IPS-20b (cell line): ENCODE results near the gene TCEA2.

Source experiments
- H3K27ac ChIP-seq: one replicate; pipeline ENCODE4 v1.5.1; 2013; ENCODE audit warnings: low read length
- H3K27me3 ChIP-seq: 2 replicates; pipeline ENCODE4 v1.6.1; 2013; ENCODE audit warnings: mild to moderate bottlenecking, low read length, inconsistent platforms; ENCODE audit not compliant: insufficient read depth
- H3K36me3 ChIP-seq: 2 replicates; pipeline ENCODE4 v1.6.1; 2013; ENCODE audit warnings: low read depth, mild to moderate bottlenecking, inconsistent platforms, low read length, moderate library complexity; ENCODE audit not compliant: insufficient read depth
- H3K4me1 ChIP-seq: 2 replicates; pipeline ENCODE4 v1.6.1; 2013; ENCODE audit warnings: mild to moderate bottlenecking, control low read depth, inconsistent platforms, low read length, moderate library complexity; ENCODE audit not compliant: insufficient read depth
- H3K4me3 ChIP-seq: 2 replicates; pipeline ENCODE4 v1.5.1; 2013; ENCODE audit warnings: mild to moderate bottlenecking, low read length, inconsistent platforms
- H3K9ac ChIP-seq: 2 replicates; pipeline ENCODE4 v1.6.1; 2013; ENCODE audit warnings: low read depth, mild to moderate bottlenecking, inconsistent platforms, low read length, moderate library complexity
- H3K9me3 ChIP-seq: 2 replicates; pipeline ENCODE4 v1.6.1; 2013; ENCODE audit warnings: mild to moderate bottlenecking, low read depth, low read length, inconsistent platforms; ENCODE audit not compliant: insufficient read depth

The TCEA2 gene

DNA sequence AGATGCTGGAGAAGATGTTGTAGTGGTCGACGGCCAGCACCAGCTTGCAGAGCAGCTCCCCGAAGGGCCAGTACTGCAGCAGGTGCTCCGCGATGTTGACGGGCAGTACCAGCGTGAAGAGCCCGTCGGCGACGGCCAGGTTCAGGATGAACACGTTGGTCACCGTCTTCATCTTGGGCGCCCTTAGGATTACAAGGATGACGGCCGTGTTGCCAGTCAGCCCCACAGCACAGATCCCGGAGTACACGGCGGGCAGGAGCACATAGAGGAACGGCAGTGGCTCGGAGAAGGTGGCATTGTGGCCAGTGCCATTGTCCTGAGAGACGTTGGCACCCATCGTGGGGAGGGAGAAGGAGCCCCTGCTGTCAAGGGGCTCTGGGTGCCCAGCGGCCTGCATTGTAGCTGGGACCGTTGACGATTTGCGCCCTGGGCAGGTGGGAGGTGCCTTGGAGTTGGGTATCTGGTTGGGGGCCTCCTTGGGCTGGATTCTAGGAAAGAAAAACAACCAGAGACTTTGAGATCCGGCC is 43.5 kb downstream of the TCEA2 start:
- Histone ChIP-seq H3K9me3 (no peaks in the 10 kb centered on the region), H3K4me3 (no peak overlapping the region), H3K27me3 (peaks cover 19% of the 10 kb centered on the region), H3K4me1 (no peaks in the 10 kb centered on the region), H3K9ac (no peak overlapping the region), H3K36me3 (no peaks in the 10 kb centered on the region), H3K27ac (no peak overlapping the region)

DNA sequence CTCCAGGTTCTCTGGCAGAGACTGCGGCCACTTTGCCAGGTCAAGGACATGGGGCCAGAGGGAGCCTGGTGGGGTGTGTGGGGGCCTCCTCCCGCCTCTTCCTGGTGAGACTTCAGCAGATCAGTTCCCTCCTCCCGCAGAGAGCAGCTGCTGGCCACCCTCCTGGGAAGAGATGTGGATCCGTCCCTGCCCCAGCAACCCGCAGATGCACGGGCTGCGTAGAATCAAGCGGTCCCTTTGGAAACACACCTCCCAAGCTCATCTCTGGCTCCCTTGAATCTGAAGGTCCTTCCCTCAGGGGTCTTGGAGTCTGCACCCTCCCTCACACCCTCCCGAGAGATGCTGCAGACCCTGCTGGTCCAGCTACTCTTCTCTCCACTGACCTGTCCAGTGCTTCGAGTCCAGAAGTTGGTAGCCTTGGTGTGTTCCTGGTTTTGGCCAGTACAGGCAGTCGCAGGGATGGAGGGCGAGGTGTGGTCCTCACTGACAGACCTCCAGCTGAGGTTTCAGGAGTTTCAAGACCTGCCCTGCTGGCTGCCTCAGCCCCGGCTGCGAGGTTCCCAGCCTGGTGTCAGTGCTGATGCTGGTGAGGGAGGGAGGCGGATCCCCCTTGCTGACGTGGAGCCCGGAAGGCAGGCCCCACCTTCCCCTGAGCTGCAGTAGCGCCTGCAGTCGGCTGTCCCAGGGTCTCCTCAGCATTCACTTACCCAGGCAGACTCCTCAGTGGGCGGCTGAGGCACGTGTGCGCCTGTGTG is 44.2 kb downstream of the TCEA2 start, which contains the start of gene NPBWR2:
TSS of gene NPBWR2 (minus strand) at position 585 of the 755 bp plus-strand sequence. CDS start 734 bp downstream, outside the sequence.
- Histone ChIP-seq H3K9me3 (no peaks in the 10 kb centered on the region), H3K9ac (no peak within 1 kb of the TSS), H3K4me3 (no peak within 1 kb of the TSS), H3K27me3 (peaks cover 15% of the 10 kb centered on the region), H3K27ac (no peak within 1 kb of the TSS), H3K36me3 (no peaks in the 10 kb centered on the region), H3K4me1 (no peaks in the 10 kb centered on the region)

DNA sequence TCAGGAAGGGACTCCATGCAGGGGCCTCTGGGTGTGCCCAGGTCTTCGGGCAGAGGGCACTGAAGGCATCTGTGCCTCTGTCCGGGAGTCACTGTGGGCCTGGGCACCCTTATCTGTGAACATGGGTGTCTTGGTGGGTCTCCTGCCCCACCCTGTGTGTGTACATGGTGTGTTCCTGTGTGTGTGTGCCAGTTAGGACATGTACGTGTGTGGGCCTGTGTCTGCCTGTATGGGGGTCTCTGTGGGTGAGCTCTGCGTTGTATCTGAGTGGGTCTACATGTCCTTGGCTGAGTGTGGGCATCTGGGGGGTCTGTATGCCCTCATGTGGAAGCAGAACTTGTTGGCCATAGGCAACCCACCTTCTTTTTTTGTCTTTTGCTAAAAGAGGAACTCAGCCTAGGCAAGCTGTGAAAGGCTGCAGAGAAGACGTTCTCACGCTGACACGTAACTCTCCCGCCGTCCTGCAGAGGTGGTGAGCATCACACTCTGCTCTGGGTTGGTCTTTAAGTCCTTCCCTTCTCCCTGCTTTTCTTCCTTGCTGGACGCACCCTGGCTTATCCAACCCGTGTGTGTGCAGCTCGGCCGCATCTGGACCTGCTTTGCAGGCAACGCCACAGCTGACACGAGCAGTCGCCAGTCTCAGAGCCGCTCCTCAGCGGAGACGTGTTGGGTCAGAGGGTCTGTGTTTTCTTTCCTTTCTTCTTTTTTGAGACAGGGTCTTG is 44.9 kb downstream of the TCEA2 start:
- H3K4me1 ChIP-seq = no peaks in the 10 kb centered on the region
- H3K9ac ChIP-seq = no peak overlapping the region

DNA sequence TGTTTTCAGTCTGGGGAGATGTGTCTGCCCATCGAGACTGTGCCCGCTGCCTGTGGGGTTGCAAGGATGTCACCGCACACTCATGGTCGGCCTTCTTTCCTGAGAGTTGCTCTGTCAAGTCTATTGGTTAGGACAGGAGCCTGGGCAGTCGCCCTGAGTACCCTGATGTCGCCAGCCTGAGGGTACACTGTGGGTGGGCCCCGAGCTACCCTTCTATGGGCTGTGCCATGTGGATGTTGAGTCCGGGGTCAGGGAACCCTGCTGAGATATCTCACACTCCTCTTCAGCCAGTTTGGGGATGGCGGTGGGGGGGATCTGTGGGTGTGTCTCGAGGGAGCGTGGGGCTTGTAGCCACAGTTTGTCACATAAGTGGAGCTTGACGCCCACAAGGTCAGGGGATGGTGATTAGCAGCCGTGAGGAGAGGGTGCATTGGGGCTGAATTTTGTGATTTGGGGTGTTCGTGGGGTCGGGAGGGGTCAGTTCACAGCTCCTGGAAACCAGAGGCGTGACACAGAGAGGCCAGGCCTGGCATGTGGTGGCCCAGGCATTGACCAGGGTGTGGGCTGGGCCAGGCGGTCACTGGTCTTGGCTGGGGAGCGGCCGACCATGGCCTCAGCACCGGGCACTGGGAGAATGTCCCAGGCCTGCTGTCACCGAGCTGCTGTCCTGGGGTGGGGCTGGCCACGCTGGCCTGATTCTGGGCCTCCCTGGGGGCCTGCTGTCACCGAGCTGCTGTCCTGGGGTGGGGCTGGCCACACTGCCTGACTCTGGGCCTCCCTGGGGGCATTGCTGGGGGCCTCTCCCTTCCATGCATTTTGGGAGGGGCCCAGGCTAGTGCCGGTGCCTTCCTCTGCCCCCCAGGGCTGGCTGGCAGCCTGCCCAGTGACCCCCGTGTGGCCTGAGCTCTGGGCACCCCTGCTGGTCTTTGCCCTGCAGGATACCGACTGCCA is 46.0 kb downstream of the TCEA2 start:
- Histone ChIP-seq H3K9me3 (no peaks in the 10 kb centered on the region), H3K36me3 (no peaks in the 10 kb centered on the region), H3K9ac (no peak overlapping the region), H3K27ac (no peak overlapping the region), H3K4me1 (no peaks in the 10 kb centered on the region), H3K27me3 (no peaks in the 10 kb centered on the region; the same call in 1 of the 2 replicates), H3K4me3 (no peak overlapping the region)

More for the DNA sequence above, 44.9 kb downstream of the TCEA2 start:
- Histone ChIP-seq H3K4me3 (no peak overlapping the region), H3K27ac (no peak overlapping the region), H3K9me3 (no peaks in the 10 kb centered on the region), H3K36me3 (no peaks in the 10 kb centered on the region), H3K27me3 (peaks cover 11% of the 10 kb centered on the region)

DNA sequence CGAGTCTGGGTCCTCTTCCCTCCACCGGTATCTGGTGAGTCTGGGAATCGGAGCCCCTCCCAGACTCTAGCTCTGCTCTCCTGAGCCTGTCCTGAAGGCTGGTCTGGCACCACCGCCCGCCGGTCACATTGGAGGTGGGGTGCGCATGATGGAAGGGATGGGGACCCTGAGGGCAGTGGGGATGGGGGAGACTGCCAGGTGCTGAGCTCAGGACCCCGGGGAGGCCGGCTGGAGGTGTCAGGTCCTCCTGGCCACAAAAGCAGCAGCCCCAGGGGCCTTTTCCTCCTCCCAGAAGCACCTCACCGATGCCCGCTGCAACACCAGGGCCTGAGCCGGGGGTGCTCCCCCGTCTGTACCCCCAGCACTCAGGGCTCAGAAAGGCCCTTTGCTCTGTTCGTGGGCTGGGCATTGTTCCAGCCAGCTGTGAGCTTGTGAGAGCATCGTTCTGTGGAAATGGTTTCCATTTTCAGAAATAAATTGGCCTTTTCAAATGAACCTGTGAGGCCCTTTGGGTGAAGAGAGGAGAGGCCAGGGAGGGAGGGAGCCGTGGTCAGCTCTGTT is 46.9 kb downstream of the TCEA2 start:
- no peak overlapping the region for H3K9ac ChIP-seq
- H3K4me3 ChIP-seq = no peak overlapping the region
- H3K4me1 ChIP-seq = no peaks in the 10 kb centered on the region
- H3K36me3 ChIP-seq = no peaks in the 10 kb centered on the region
- no peaks in the 10 kb centered on the region for H3K9me3 ChIP-seq
- H3K27me3 ChIP-seq = no peaks in the 10 kb centered on the region
- H3K27ac ChIP-seq = no peak overlapping the region

DNA sequence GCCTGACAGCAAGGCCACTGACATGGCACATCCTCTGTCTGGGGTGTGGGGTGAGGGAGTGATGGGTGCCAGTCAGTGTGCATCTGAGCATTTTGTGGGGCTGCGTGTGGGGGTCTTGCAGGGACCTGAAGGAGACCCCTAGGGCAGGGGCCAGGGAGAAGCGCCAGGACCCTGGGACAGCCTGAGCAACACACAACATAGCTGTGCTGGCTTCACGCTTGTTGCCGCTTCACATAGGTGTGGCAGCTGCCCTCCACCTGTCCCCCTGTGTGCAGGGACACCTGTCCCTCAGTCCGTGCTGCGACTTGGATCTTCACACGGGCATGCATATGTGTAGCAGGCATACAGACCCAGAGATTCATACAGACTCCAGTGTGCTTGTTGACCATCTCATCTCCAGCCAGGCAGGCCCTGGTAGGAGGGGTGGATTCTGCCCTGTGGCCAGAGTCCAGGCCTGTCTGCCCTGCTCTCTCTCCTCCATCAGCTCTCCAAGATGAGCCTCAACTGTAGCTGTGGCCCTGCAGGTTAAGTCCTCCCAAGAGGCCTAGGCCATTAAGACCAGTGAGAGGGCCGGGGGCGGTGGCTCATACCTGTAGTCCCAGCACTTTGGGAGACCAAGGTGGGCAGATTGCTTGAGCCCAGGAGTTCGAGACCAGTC is 47.5 kb downstream of the TCEA2 start:
- no peak overlapping the region for H3K27ac ChIP-seq
- no peaks in the 10 kb centered on the region for H3K9me3 ChIP-seq
- H3K27me3 ChIP-seq = no peaks in the 10 kb centered on the region
- H3K4me3 ChIP-seq = no peak overlapping the region
- no peaks in the 10 kb centered on the region for H3K4me1 ChIP-seq
- H3K9ac ChIP-seq = no peak overlapping the region
- H3K36me3 ChIP-seq = no peaks in the 10 kb centered on the region

DNA sequence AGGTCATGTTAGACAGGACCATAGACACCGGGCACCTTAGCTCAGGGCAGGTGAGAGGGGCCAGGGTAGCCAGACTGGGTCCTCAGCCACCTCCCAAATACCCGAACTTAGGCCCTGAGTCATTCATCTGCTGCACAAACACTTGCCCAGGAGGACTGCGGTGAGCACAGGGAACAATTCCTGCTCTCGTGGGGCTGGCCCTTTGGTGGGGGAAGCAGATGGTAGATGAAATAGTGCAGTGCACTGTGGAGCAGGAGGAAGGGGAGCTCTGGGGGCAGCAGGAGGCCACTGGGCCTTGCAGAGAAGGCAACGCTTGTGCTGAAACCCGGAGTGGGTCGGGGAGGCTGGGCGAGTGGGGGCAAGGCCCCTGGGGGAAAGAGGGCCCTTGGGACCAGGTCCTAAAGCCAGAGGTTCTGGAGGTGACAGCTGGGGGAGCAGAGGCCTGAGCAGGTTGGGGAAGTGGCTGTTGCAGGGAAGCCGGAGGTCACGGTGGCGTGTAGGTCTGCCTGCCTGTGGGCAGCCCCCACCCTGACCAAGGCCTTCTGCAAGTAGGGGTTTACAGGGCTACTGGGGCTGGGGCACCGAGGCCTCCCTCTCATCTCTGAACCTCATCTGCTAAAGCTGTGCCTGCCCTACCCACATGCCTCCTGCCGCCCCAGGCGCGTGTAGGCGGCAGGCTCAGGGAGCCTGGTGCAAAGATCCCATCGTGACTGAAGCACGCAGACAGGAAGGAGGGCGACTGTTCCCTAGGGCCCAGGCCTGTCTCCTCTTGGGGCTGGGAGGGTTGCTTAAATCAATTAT is 49.0 kb downstream of the TCEA2 start:
- H3K27ac ChIP-seq = no peak overlapping the region
- H3K4me1 ChIP-seq = no peaks in the 10 kb centered on the region
- H3K9me3 ChIP-seq = no peaks in the 10 kb centered on the region
- no peak overlapping the region for H3K4me3 ChIP-seq
- H3K36me3 ChIP-seq = no peaks in the 10 kb centered on the region
- H3K9ac ChIP-seq = no peak overlapping the region
- H3K27me3 ChIP-seq = no peaks in the 10 kb centered on the region

DNA sequence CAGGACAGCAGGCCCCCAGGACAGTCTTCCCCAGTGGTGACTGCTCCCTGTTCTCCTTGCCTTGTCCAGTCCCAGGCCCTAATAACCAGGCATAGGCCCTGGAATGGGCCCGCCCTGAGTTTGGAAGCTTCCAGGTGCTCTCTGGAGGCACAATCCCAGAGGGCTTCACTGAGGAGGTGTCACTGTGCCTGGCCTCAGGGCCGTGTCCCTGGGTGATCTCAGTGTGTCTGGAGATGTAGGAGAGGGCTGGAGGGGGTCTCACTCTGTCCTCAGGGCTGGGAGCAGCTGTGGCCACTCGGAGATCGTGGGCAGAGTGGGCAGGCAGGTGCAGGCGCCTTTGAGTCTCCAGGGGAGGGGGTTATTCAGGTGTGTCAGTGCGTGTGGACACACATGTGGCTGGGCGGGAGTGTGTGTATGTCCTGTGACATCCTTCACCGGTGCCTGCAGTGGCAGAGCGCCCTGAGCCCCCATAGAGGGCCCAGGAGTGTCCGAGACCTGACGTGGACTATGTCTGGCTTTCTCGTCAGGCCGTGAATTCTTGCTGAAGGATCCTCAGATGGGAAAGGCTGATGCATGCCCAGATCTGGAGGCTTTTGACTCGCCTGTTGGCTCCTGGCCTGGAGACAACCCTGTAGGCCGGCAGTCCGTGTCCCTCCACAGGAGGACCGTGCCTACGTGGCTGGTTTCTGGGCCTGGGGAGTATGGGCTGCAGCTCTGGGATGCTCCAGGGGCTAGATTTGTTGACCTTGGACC is 49.9 kb downstream of the TCEA2 start:
- no peaks in the 10 kb centered on the region for H3K9me3 ChIP-seq
- H3K27ac ChIP-seq = no peak overlapping the region
- no peak overlapping the region for H3K4me3 ChIP-seq
- H3K27me3 ChIP-seq = no peaks in the 10 kb centered on the region
- H3K4me1 ChIP-seq = no peaks in the 10 kb centered on the region
- no peaks in the 10 kb centered on the region for H3K36me3 ChIP-seq
- H3K9ac ChIP-seq = no peak overlapping the region

DNA sequence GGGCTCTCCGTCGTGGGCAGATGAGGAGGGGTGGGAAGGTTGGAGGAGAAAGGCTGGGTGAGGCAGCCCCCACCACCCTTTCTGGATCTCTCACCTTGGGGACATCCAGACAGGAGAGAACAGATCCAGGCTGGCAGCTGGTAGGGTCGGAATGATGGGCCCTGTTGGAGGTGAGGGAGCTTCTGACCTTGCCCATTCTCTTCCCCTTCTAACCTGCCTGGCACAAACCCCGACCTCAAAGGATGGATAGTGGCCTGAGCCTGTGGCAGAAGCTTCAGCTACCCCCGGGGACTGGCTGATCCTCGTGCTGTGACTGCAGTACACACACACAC is 50.4 kb downstream of the TCEA2 start:
- Histone ChIP-seq H3K27me3 (no peaks in the 10 kb centered on the region), H3K36me3 (no peaks in the 10 kb centered on the region), H3K4me3 (no peak overlapping the region), H3K9ac (no peak overlapping the region), H3K27ac (no peak overlapping the region), H3K9me3 (no peaks in the 10 kb centered on the region), H3K4me1 (no peaks in the 10 kb centered on the region)

DNA sequence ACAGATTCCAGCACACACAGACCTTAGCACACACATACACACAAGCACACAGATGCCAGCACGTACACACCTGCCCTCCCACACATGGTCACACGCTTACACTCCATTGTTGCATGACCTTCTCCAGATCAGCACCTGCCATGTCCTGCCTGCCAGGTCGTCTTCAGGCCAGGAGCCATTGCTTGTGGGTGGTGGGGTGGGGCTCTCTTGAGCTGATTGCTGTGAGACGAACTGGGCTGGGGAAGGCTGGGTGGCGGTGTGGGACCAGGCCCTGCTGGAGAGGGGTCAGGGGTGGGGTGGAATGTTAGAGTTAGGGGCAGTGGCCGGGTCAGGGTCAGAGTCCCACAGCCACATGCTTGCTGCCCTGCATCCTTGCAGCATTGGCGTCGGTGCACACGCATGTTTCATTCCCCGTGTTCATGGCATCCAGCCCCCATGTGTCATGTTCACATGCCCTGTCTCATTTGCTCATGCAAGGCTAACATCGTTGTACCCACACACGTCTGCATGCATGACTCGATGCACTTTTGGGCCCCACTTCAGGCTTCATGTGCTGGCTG is 50.9 kb downstream of the TCEA2 start:
- no peaks in the 10 kb centered on the region for H3K4me1 ChIP-seq

More for the DNA sequence above, 50.9 kb downstream of the TCEA2 start:
- Histone ChIP-seq H3K9me3 (no peaks in the 10 kb centered on the region), H3K27me3 (no peaks in the 10 kb centered on the region), H3K36me3 (no peaks in the 10 kb centered on the region), H3K27ac (no peak overlapping the region), H3K4me3 (no peak overlapping the region), H3K9ac (no peak overlapping the region)
